Activated CD4-positive, alpha-beta memory T cell treated with anti-CD3 and anti-CD28 coated beads for 36 hours (primary cell): ENCODE results near the gene ADGRF3. TPM values are rescaled to one million over a fixed set of nuclear protein-coding genes. Genes with fewer than 3 reads are reported as not detected.
"Not testable (repeated sequence)": the region's sequence is repeated elsewhere in the genome, so short reads cannot be mapped to it uniquely, and the experiment has no call there.

Source experiments
- CTCF ChIA-PET: fragments of 350-600 bp; sonication (Branson Sonifier 250); formaldehyde crosslinking; loops from one replicate; lab custom pipeline; 2021; ENCODE audit warnings: antibody characterized with exemption, inconsistent platforms; lab: Charles Lee
- POLR2A ChIA-PET: fragments of 350-600 bp; sonication (Branson Sonifier 250); formaldehyde crosslinking; loops from one replicate; lab custom pipeline; 2021; ENCODE audit warnings: antibody characterized with exemption; lab: Charles Lee
- DNase-seq: peaks from one replicate; pipeline ENCODE4 v3.0.0-alpha.2; 2020
- H3K27ac Mint-ChIP-seq: one replicate; pipeline ENCODE4 v1.8.0; 2021; ENCODE audit warnings: mixed read lengths
- H3K27me3 Mint-ChIP-seq: one replicate; pipeline ENCODE4 v1.8.0; 2021; ENCODE audit warnings: mixed read lengths
- H3K36me3 Mint-ChIP-seq: one replicate; pipeline ENCODE4 v1.8.0; 2021; ENCODE audit warnings: mixed read lengths
- H3K4me1 Mint-ChIP-seq: one replicate; pipeline ENCODE4 v1.8.0; 2021; ENCODE audit warnings: low read depth, mixed read lengths
- H3K4me3 Mint-ChIP-seq: one replicate; pipeline ENCODE4 v1.8.0; 2021; ENCODE audit warnings: mild to moderate bottlenecking, mixed read lengths
- H3K9me3 Mint-ChIP-seq: one replicate; pipeline ENCODE4 v1.8.0; 2021; ENCODE audit warnings: mixed read lengths
- intact Hi-C: fragments of 100-400 bp; cut with micrococcal nuclease; formaldehyde crosslinking; loops from one replicate; pipeline ENCODE4 v1.15.1; 2023
- total RNA-seq, 2 experiments: library from RNA; stranded (reverse); gene quantifications; one replicate each; pipeline ENCODE4 v1.2.3, GENCODE V29; 2021

The ADGRF3 gene
- total RNA-seq, 2 experiments from 2014 or later, result 1.4 to 3.7 TPM

- H3K9me3 Mint-ChIP-seq, H3K36me3 Mint-ChIP-seq, DNase-seq, H3K4me3 Mint-ChIP-seq, H3K27ac Mint-ChIP-seq, H3K27me3 Mint-ChIP-seq: not testable (repeated sequence)
- ChIA-PET CTCF (interaction anchor here (1.4 to 1.9 kb wide), 3 partner anchors 13 to 32 kb away, joined by 4 to 9 read pairs (median 5); no protein-coding TSS in a partner anchor), POLR2A (interaction anchor here (0.7 to 1.1 kb wide), 2 partner anchors 16 to 72 kb away, joined by 4 read pairs; partner anchors contain the start of gene ADGRF3)
- intact Hi-C loops, result loop anchor here (2.0 to 10.0 kb wide), 5 partner anchors 87 to 381 kb away; partner anchors contain the start of genes HADHA and HADHB
- H3K4me1 Mint-ChIP-seq, result peaks cover 11% of the 10 kb centered on the region
Measured at GRCh38 chr2:26331321-26331720, 15.3 kb downstream of the ADGRF3 start.

DNA sequence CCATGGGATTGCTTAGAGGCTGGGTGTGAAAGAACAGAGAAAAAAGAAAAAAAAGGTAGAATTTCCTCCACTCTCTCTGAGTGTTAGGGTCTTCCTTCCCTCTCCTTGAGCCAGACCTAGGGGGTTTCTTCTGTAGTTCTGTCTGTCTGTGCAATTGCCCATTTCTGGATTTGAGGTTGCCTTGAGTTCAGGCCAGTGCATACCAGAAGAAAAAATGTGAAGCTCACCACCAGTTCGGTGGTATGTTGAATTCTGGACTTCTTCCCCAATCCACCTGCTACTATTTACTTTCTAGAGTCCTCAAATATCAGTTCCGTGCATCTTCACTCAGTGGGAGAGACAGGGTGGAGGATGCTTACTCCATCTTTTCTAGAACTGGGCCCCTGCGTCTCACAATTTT, 16.0 kb downstream of the ADGRF3 start:
- peaks cover 12% of the 10 kb centered on the region for H3K4me1 Mint-ChIP-seq
- CTCF ChIA-PET, result interaction anchor here (0.5 to 2.1 kb wide), 12 partner anchors 13 to 732 kb away, joined by 3 to 15 read pairs (median 4); partner anchors contain the start of genes HADHA and HADHB

GRCh38 chr2:26330114-26330549, 16.5 kb downstream of the ADGRF3 start:
- Mint-ChIP-seq H3K27me3 (no peaks in the 10 kb centered on the region), H3K27ac (no peak overlapping the region), H3K36me3 (no peaks in the 10 kb centered on the region), H3K4me3 (peak overlapping the region; percentile 10), H3K9me3 (no peaks in the 10 kb centered on the region), H3K4me1 (peaks cover 12% of the 10 kb centered on the region)
- peak; percentile 92 for DNase-seq
- CTCF ChIA-PET, result interaction anchor here (0.5 to 2.1 kb wide), 12 partner anchors 12 to 731 kb away, joined by 3 to 15 read pairs (median 4); partner anchors contain the start of genes HADHA and HADHB
- intact Hi-C loops, result loop anchor here (2.0 to 10.0 kb wide), 5 partner anchors 85 to 379 kb away; partner anchors contain the start of genes HADHA and HADHB
- POLR2A ChIA-PET, result interaction anchor here (1.6 kb wide), 1 partner anchor 85 kb away, joined by 3 read pairs; the partner anchor contains the start of genes HADHA and HADHB

More for the DNA sequence above, 16.0 kb downstream of the ADGRF3 start:
- intact Hi-C loops, result loop anchor here (2.0 to 10.0 kb wide), 5 partner anchors 86 to 380 kb away; partner anchors contain the start of genes HADHA and HADHB
- Mint-ChIP-seq H3K27ac (no peak overlapping the region), H3K9me3 (no peaks in the 10 kb centered on the region), H3K27me3 (no peaks in the 10 kb centered on the region), H3K36me3 (no peaks in the 10 kb centered on the region), H3K4me3 (no peak overlapping the region)
- DNase-seq, result no peak
- POLR2A ChIA-PET, result interaction anchor here (1.6 kb wide), 1 partner anchor 86 kb away, joined by 3 read pairs; the partner anchor contains the start of genes HADHA and HADHB

DNA sequence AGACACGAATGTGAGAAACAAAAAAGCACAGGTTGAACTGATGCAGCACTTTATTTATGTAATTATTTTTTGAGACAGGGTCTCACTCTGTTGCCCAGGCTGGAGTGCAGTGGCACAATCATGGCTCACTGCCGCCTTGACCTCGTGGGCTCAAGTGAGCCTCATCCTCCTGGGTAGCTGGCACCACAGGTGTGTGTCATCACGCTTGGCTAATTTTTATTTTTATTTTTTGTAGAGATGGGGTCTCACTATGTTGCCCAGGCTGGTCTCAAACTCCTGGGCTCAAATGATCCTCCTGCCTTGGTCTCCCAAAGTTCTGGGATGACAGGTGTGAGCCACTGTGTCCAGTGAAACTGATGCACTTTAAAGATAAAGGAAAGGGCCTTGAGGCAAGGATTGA, 17.5 kb downstream of the ADGRF3 start:
- H3K9me3 Mint-ChIP-seq, result not testable (repeated sequence)

GRCh38 chr2:26327291-26328272, 19.0 kb downstream of the ADGRF3 start:
- POLR2A ChIA-PET, result no interaction called here
- Mint-ChIP-seq H3K9me3 (peaks cover 4% of the 10 kb centered on the region), H3K27me3 (no peaks in the 10 kb centered on the region)

More for the DNA sequence above, 17.5 kb downstream of the ADGRF3 start:
- ChIA-PET CTCF (interaction anchor here (0.6 to 2.1 kb wide), 4 partner anchors 16 to 145 kb away, joined by 3 to 15 read pairs (median 7); partner anchors contain the start of genes HADHA and HADHB), POLR2A (interaction anchor here (1.6 kb wide), 1 partner anchor 84 kb away, joined by 3 read pairs; the partner anchor contains the start of genes HADHA and HADHB)
- H3K4me3 Mint-ChIP-seq, H3K27ac Mint-ChIP-seq, DNase-seq, H3K27me3 Mint-ChIP-seq, H3K36me3 Mint-ChIP-seq, intact Hi-C loops: not testable (repeated sequence)
- H3K4me1 Mint-ChIP-seq, result peaks cover 12% of the 10 kb centered on the region

DNA sequence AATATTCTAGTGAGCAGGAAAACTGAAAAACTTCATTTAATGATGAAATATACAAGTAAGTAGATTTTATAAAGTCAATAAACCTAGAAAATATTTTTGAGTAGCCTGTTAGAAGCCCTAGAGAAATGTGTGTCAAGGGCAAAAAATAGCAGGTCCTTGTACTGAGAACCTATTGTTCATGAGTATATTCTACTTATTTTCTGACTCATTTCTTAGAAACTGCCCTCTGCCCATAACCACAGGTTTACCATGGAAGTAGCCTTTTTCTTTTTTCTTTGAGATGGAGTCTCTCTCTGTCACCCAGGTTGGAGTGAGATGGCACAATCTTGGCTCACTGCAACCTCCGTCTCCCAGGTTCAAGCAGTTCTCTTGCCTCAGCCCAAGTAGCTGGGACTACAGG, 20.1 kb downstream of the ADGRF3 start:
- peaks cover 2% of the 10 kb centered on the region for H3K36me3 Mint-ChIP-seq
- no peak overlapping the region for H3K27ac Mint-ChIP-seq
- H3K4me3 Mint-ChIP-seq, result no peak overlapping the region
- intact Hi-C loops, result no loop called here
- H3K9me3 Mint-ChIP-seq, result peaks cover 4% of the 10 kb centered on the region
- no peaks in the 10 kb centered on the region for H3K27me3 Mint-ChIP-seq
- CTCF ChIA-PET, result interaction anchor here (1.1 kb wide), 1 partner anchor 19 kb away, joined by 3 read pairs; the partner anchor contains the start of gene SELENOI
- POLR2A ChIA-PET, result no interaction called here
- no peak for DNase-seq
- H3K4me1 Mint-ChIP-seq, result peaks cover 12% of the 10 kb centered on the region

More at GRCh38 chr2:26327291-26328272, 19.0 kb downstream of the ADGRF3 start:
- DNase-seq, result no peak
- Mint-ChIP-seq H3K36me3 (peaks cover 2% of the 10 kb centered on the region), H3K4me3 (no peak overlapping the region), H3K27ac (no peak overlapping the region), H3K4me1 (peaks cover 12% of the 10 kb centered on the region)
- CTCF ChIA-PET, result interaction anchor here (0.5 to 1.1 kb wide), 2 partner anchors 18 to 27 kb away, joined by 3 read pairs; partner anchors contain the start of gene SELENOI
- intact Hi-C loops, result no loop called here

DNA sequence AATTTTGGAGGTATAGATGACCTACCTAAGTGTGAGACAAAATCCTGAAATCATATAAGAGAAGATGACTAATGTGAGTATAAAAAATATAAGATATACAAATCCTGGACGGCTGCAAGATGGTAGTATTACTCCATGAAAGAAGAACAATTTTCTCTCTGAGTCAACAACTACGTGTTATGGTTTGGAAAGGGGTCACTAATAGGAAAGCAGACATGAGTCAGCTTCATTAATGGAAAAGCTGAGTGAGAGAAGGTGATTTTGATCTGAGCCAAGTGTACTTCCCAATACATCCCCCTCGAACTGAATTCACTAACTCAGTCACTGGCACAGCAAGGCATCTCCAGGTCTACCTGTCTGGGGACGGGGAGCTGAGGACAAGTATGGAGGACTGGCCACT, 20.7 kb downstream of the ADGRF3 start:
- Mint-ChIP-seq H3K36me3 (peaks cover 2% of the 10 kb centered on the region), H3K4me1 (peaks cover 12% of the 10 kb centered on the region), H3K4me3 (no peak overlapping the region), H3K9me3 (peaks cover 4% of the 10 kb centered on the region), H3K27me3 (no peaks in the 10 kb centered on the region), H3K27ac (no peak overlapping the region)
- POLR2A ChIA-PET, result no interaction called here
- intact Hi-C loops, result no loop called here
- CTCF ChIA-PET, result interaction anchor here (0.5 to 1.0 kb wide), 2 partner anchors 144 to 233 kb away, joined by 3 read pairs; no protein-coding TSS in a partner anchor
- no peak for DNase-seq

GRCh38 chr2:26324903-26325302, 21.7 kb downstream of the ADGRF3 start:
- ChIA-PET CTCF (interaction anchor here (0.7 to 1.0 kb wide), 2 partner anchors 145 to 1914 kb away, joined by 3 read pairs; no protein-coding TSS in a partner anchor), POLR2A (no interaction called here)
- no peaks in the 10 kb centered on the region for H3K27me3 Mint-ChIP-seq
- DNase-seq, result no peak
- H3K36me3 Mint-ChIP-seq, result peaks cover 2% of the 10 kb centered on the region
- no peak overlapping the region for H3K4me3 Mint-ChIP-seq
- peaks cover 7% of the 10 kb centered on the region for H3K4me1 Mint-ChIP-seq
- H3K27ac Mint-ChIP-seq, result no peak overlapping the region
- intact Hi-C loops, result no loop called here
- peaks cover 4% of the 10 kb centered on the region for H3K9me3 Mint-ChIP-seq

DNA sequence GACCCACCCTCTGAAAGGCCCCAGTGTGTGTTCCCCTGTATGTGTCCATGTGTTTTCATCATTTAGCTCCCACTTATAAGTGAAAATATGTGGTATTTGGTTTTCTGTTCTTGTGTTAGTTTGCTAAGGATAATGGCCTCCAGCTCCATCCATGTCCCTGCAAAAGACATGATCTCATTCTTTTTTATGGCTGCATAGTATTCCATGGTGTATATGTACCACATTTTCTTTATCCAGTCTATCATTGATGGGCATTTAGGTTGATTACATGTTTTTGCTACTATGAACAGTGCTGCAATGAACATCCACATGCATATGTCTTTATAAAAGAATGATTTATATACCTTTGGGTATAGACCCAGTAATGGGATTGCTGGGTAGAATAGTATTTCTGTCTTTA, 22.1 kb downstream of the ADGRF3 start:
- CTCF ChIA-PET, H3K36me3 Mint-ChIP-seq, DNase-seq, intact Hi-C loops, H3K4me3 Mint-ChIP-seq, H3K27ac Mint-ChIP-seq, H3K9me3 Mint-ChIP-seq, H3K4me1 Mint-ChIP-seq, H3K27me3 Mint-ChIP-seq: not testable (repeated sequence)
- POLR2A ChIA-PET, result interaction anchor here (0.7 kb wide), 1 partner anchor 28 kb away, joined by 3 read pairs; no protein-coding TSS in a partner anchor

GRCh38 chr2:26318950-26319349, 27.6 kb downstream of the ADGRF3 start:
- ChIA-PET CTCF (no interaction called here), POLR2A (no interaction called here)
- Mint-ChIP-seq H3K27me3 (no peaks in the 10 kb centered on the region), H3K36me3 (no peaks in the 10 kb centered on the region), H3K4me1 (no peaks in the 10 kb centered on the region), H3K27ac (no peak overlapping the region), H3K4me3 (no peak overlapping the region), H3K9me3 (no peaks in the 10 kb centered on the region)
- DNase-seq, result no peak
- intact Hi-C loops, result no loop called here

DNA sequence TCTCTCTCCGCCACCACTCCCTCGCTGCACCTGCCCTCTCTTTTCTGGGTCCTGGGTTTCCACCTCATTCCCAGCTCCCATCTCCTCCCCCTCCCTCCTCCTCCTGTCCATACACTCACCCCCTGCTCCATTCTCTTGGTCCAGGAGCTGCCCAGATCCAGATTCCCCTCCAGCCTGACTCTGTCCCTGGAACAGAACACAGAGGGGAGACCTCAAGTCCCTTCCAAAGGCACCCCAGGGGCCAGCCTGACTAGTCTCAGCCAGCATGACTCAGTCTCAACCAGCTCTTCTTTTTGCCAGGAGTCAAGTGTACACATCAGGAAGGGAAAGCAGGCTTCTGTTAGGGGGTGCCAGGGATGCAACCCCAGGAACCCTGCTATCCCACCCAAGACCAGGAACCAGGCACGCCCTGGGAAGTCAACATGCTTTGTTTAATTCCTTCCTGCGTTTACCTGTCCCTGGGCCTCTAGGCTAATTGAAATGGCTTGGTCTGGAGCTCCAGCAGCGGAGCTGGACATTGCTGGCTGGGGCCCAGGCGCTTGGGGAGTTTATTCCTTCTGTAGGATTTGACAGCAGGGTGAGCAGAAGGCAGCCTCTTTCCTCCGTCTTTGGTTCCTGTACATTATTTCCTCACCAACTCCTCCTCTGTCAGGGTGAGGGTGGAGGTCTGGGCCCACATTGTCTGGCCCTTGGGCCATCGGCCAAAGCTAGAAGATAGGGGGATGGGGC, 29.0 kb downstream of the ADGRF3 start:
- ChIA-PET POLR2A (no interaction called here), CTCF (interaction anchor here (1.4 to 2.2 kb wide), 2 partner anchors 13 to 152 kb away, joined by 6 to 9 read pairs; no protein-coding TSS in a partner anchor)
- intact Hi-C loops, result no loop called here

More for the DNA sequence above, 29.0 kb downstream of the ADGRF3 start:
- DNase-seq, result no peak
- Mint-ChIP-seq H3K4me3 (no peak overlapping the region), H3K27me3 (no peaks in the 10 kb centered on the region), H3K4me1 (no peaks in the 10 kb centered on the region), H3K27ac (no peak overlapping the region), H3K36me3 (no peaks in the 10 kb centered on the region), H3K9me3 (no peaks in the 10 kb centered on the region)
